DMS 273 (cell line): ENCODE measurements around the gene HDHD3.
"Not testable (repeated sequence)": the region's sequence is repeated elsewhere in the genome, so short reads cannot be mapped to it uniquely, and the experiment has no call there.

ENCODE experiments used
- DNase-seq: peaks from one replicate; lab custom pipeline; 2025; ENCODE audit not compliant: unreplicated experiment; lab: John Stamatoyannopoulos, UW

Gene HDHD3

DNA sequence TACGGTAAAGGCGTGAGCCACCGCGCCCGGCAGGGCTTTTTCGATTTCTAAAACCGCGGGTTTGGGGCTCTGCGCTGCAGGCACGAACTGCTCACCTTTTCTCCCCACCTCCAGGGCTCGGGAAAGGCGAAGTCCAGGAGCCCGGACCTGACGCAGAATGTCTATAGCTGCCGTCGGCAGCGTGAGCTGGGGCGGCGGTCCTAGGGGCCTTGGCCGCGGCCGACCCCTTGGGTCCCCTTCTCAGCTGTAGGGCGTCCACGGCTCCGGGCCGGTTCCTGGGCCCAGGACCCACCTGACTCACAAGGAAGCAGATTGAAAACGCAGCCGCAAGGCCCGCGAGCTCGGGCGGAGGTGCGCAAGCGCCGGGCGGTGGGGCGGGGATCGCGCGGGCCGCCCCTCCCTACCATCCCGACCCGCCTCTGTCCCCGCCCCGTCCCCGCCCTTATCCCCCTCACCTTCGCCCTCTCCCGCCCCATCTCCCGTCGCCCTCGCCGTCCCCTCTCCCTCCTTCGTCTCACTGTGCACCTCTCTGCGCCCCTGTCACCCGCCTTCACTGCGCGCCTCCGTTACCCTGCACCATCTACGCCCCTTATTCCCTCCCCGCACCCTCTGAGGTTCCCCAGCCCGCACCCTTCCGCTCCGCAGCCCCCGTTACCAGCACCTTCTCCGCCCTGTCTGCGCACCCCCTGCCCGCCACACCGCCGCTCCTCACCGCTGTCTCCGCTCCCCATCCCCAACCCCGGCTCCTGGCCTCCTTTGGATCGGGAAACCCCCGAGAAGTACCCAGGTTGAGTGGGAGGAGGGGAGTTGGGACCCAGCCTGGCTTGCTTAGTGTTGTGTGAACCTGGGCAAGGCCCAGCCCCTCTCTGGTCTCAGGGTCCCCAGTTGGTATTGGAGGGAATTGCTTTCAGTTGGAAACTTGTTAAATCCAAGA, at the start of gene HDHD3:
HDHD3 (minus strand) TSS at position 353 of the 934 bp plus-strand sequence. CDS start 2,632 bp downstream, outside the sequence.
- peak; percentile 89 for DNase-seq

- no peak for DNase-seq
Measured at GRCh38 chr9:113425072-113425471, 48.3 kb upstream of the HDHD3 start.

GRCh38 chr9:113421726-113422125, 44.9 kb upstream of the HDHD3 start:
- no peak for DNase-seq

DNA sequence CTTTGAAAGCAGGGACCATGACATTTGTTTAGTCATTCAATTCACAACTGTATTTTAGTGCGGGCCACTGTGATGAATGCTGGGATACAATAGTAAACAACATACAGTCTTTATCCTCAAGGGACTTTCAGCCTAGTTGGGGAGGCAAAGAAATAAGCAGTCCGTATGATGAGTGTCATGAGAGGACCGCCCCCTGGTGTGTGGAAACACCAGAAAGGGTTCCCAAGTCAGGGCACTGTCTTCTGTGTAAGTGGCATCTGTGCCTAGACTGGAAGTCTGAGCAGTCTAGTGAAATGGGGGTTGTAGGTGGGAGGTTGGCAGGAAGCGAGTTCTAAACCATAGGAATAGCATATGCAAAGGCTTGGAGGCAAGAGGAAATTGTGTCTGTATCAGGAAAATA, 40.6 kb upstream of the HDHD3 start:
- DNase-seq: no peak

DNA sequence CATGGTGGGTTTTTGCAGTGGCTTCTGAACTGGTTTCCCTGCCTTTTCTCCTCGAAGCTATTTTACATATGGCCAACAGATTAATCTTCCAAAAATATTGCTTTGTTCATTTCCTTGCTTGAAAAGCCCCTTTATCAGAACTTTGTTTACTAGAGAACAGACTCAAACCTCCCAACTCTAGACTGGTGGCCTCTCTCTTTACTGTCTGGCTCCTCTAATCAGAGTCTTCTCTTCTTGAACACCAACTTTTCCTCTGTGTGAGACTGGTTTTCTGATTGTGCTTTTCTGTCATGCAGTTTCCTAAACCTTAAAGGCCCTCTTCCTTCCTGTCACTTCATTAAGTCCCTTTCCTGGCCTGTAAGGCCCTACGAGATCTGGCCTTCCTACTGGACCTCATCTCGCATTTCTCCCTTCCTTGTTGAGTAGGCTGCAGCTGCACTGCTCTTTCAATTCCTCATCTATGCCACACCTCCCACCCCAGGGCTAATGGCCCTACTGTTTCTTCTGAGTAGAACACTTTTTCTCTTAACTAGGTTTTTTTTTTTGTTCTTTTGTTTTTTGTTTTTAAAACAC, 39.4 kb upstream of the HDHD3 start:
- DNase-seq: no peak

DNA sequence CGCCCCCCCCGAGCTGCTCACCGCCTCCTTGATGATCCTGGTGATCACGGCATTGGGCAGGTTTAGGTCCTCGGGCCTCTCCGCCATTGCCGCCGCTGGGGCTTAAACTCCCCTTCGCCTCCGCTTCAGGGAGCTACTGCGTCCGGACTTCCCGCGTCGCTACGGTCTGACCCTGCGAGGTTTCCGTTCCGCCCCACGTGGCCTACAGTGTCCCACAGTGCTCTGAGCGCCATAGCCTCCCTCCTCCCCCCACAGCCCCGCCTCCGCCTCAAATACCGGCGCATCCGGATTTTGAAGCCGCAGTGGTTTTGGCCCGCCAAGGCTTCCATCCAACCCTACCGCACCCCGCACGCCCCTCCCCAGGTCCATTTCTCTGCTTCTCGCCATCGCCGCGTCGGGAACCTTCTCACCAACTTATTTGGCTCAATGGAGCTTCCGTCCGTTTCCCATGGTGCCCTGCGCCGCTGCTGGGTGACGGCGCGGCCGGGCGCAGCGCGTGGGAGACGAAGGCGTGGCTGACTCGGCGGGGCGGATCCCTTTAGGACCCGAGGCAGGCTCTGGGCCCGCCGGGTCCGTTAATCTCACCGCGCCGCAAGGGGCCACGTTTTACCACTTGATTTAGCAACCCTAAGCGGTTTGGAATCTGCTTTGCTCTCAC, 33.5 kb upstream of the HDHD3 start, which contains the start of the genes C9orf43 and POLE3:
C9orf43 (plus strand) TSS at position 541 of the 658 bp plus-strand sequence. CDS start 2,747 bp downstream, outside the sequence.
POLE3 (minus strand) TSS at position 469 of the 658 bp plus-strand sequence; CDS start at position 87, 382 bp downstream.
- peak; percentile 98 for DNase-seq

GRCh38 chr9:113409883-113410206, 33.1 kb upstream of the HDHD3 start:
- DNase-seq: peak; percentile 71

- peak; percentile 40 for DNase-seq
Measured at GRCh38 chr9:113409481-113409880, 32.7 kb upstream of the HDHD3 start.

DNA sequence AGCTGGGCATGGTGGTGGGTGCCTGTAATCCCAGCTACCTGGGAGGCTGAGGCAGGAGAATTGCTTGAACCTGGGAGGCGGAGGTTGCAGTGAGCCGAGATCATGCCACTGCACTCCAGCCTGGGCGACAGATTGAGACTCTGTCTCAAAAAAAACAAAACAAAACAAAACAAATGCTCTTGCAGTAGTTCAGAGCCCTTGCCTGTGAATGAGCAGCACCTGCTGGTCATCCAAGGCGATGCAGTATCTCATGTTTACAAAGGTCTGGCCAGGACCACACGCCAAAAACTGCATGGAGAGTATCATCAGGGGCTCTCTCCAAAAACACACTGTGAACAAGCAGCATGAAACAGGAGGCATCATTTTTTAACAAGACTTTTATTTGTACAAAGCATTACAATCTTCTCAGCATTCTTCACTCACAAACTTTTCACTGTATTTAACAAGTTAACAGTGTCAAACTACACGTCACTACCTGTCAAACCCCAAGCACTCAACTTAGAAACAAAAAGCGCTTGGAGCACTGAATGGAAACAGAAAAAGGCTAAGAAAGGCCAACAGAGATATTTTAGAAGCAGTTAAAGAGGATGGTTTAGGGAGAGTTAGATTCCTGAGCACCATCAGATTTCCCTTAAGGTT, 30.2 kb upstream of the HDHD3 start:
- peak; percentile 84 for DNase-seq

DNA sequence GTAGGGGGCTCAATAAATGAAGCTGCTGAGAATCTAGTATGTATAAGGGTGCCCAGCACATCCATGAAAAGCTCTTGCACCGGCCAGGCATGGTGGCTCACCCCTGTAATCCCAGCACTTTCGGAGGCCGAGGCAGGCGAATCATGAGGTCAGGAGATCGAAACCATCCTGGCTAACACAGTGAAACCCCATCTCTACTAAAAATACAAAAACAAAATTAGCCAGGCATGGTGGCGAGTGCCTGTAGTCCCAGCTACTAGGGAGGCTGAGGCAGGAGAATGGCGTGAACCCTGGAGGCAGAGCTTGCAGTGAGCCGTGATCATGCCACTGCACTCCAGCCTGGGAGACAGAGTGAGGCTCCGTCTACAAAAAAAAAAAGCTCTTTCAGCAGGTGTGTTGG, 29.6 kb upstream of the HDHD3 start:
- DNase-seq: not testable (repeated sequence)

- no peak for DNase-seq
Measured at GRCh38 chr9:113403646-113404045, 26.9 kb upstream of the HDHD3 start.

GRCh38 chr9:113401027-113401792, 24.4 kb upstream of the HDHD3 start, which contains the start of gene ALAD:
Gene ALAD (minus strand): TSS chr9:113401284. CDS start chr9:113393559, 7,725 bp downstream.
- peak; percentile 99 for DNase-seq

DNA sequence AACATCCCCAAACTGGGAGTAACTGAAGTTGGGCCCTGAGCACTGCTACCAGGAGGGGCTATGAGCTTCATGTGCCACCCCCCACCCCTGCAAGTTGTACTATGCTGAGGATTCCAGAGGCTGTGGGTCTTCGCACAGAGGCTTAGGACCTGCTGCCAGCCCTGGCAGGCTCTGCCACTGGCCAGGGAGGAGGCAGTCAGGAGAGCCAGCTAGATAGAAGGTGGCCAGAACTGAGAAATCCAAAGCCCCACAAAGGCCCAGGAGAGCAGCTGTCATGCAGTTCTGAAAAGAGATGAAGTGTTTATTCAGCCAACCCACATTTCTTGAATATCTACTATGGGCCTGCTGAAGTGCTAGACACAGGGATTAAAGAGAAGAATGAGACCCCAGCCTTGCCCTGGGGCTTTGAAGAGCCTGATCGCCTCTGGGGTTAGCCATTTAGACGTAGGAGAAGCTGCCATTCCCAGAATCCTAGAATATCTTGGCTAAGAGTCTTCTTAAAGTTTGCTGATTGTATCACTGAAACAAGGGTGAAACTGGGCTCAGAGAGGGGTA, 22.9 kb upstream of the HDHD3 start:
- no peak for DNase-seq

DNA sequence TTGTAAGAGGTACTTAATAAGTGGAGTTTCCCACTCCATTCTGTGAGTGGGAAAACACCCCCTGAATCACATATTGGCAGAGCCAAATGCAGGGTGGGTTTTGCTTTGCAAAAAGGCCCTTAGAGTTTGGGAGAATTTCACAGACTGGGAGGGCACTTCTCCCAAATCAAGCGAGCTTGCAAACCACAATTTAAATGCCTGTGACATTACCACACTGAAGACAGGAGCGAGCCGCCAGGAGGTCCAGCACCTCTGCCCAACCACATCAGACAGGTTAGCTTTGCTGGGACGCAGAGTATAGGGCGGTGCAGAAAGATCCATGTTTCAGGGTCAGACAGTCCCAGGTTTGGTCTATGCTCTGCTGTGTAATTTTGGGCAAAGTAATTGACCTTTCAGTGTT, 22.0 kb upstream of the HDHD3 start:
- DNase-seq: no peak

- DNase-seq: no peak
Measured at GRCh38 chr9:113397203-113397631, 20.4 kb upstream of the HDHD3 start.

DNA sequence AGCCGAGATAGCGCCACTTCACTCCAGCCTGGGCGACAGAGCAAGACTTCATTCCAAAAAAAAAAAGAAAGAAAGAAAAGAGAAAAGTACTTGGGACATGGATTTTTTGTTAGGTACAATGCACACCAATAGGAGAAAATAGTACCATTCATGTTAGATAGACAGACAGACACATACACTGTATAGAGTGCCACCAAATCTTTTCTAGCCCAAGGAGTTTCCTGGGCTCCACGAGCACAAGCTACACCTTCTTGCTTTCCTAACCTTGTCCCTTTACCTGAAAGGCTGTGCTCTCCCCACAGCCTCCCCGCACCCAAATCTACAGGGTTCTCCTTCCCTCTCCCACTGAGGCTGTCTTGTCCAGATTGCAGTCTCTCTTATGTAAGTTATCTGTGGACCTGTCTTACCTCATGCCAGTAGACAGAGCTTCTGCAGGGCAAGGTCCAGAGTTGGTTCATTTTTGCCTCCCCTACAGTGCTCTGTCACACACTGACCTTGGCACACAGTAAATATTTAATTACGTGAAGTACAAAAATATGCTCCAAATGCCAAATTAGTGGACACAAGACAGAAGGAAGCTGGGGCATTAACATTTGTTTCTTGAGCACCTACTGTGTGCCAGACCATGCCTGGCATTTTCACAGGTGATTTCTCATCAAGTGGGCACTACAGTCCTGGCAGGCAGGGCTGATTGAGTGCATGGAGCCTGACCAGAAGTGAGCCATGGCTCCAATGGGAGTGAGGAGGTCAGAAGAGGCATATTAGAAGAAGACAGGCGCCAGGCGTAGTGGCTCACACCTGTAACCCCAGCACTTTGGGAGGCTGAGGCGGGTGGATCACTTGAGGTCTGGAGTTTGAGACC, 18.4 kb upstream of the HDHD3 start:
- no peak for DNase-seq

DNA sequence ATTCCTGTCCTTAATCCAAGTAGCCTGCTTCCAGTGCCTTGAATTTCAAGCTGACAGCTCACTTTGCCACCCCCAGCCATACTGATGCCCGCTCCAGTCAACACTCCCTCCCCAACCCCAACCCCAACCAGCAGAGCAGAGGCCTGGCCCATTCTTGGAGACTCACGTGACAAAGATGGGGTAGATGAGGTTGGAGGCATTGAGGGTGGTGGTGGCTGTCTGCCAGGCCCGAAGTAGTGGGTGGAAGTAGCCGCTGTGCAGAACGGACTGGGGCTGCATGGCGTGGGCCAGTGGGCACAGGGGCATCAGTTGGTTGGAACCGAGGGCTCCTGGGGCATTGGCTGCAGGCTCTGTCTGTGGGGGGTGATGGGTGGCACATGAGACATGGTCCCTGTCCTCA, 16.5 kb upstream of the HDHD3 start:
- no peak for DNase-seq

DNA sequence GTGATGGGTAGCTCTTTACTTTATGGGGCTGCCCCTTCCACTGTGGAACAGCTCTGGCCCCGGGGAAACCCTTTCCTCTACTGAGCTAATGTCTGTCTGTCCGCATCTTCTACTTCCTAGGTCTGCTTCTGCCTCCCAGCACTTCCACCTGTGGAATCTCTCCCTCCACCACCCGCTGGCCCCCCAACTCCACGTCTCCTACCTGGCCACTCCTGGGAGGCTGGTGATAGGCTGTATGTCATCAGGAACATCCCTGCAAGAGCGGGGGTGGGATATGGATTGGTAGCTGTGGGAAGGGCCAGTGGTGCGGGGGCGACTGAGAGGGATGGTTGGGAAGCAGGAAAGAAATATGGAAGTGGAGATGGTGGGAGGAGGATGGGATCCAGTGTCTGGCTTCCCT, 15.1 kb upstream of the HDHD3 start:
- no peak for DNase-seq
